Fibroblast of lung (primary cell): ENCODE results near the gene CNTNAP3.
"Not testable (repeated sequence)": the region's sequence is repeated elsewhere in the genome, so short reads cannot be mapped to it uniquely, and the experiment has no call there.

Experiments used
- CTCF ChIP-seq, 2 donors: IDR thresholded peaks in 1 of 2; conservative IDR thresholded peaks in 1 of 2; 1 replicate in 1 of 2; 2 replicates in 1 of 2; pipeline ENCODE4 v1.5.1; 2011 to 2012; ENCODE audit warnings: low read length in 2 of 2, control low read depth in 1 of 2, inconsistent platforms in 1 of 2, low read depth in 1 of 2, mild to moderate bottlenecking in 1 of 2
- EZH2 ChIP-seq: IDR thresholded peaks from 2 replicates; pipeline ENCODE4 v1.5.1; 2012; ENCODE audit warnings: low read length, control low read depth, mild to moderate bottlenecking; ENCODE audit errors: missing control alignments

- TF ChIP-seq CTCF (conservative IDR thresholded peaks at IDR 0.05 in 1 of 2, IDR thresholded peaks at IDR 0.05 in 1 of 2; ENCODE audit: low read depth in 1 of 2, low read length in 2 of 2); EZH2: not testable (repeated sequence)
Observed at GRCh38 chr9:39028168-39028567, 259.8 kb downstream of the CNTNAP3 start.
